ENCODE measurements around the gene OR1I1.

Gene OR1I1

GRCh38 chr19:15115080-15115479 is 33.1 kb downstream of the OR1I1 start:
- TF ChIP-seq POU2F2 (IDR thresholded peaks at IDR 0.05; ENCODE audit: low read depth, low read length) (no peak), PAX5 (IDR thresholded peaks at IDR 0.05; ENCODE audit: insufficient read depth, low read length, severe bottlenecking) (no peak), POLR2AphosphoS5 (IDR thresholded peaks at IDR 0.05; ENCODE audit: low read depth, low read length) (no peak), SPI1 (IDR thresholded peaks at IDR 0.05; ENCODE audit: low read depth, low read length) (no peak), POLR2A (IDR thresholded peaks at IDR 0.05; ENCODE audit: low read depth, low read length) (no peak), TAF1 (IDR thresholded peaks at IDR 0.05; ENCODE audit: low read depth, low read length) (no peak)
- DNase-seq (ENCODE audit: insufficient read length, low spot score) (no peak), FAIRE-seq (no peak)

- FAIRE-seq (no peak), DNase-seq (ENCODE audit: insufficient read length, low spot score) (no peak)
- TF ChIP-seq POU2F2 (IDR thresholded peaks at IDR 0.05; ENCODE audit: low read depth, low read length) (no peak), POLR2AphosphoS5 (IDR thresholded peaks at IDR 0.05; ENCODE audit: low read depth, low read length) (no peak), POLR2A (IDR thresholded peaks at IDR 0.05; ENCODE audit: low read depth, low read length) (no peak)
Measured at GRCh38 chr19:15115762-15116615, 34.0 kb downstream of the OR1I1 start.

GRCh38 chr19:15116856-15117255 is 34.8 kb downstream of the OR1I1 start:
- TF ChIP-seq POLR2AphosphoS5 (IDR thresholded peaks at IDR 0.05; ENCODE audit: low read depth, low read length) (no peak), PAX5 (IDR thresholded peaks at IDR 0.05; ENCODE audit: insufficient read depth, low read length, severe bottlenecking) (no peak), SPI1 (IDR thresholded peaks at IDR 0.05; ENCODE audit: low read depth, low read length) (no peak), POLR2A (IDR thresholded peaks at IDR 0.05; ENCODE audit: low read depth, low read length) (no peak)
- FAIRE-seq (no peak), DNase-seq (ENCODE audit: insufficient read length, low spot score) (no peak)

GRCh38 chr19:15118248-15118647 is 36.2 kb downstream of the OR1I1 start:
- no peak for TF ChIP-seq PAX5 (IDR thresholded peaks at IDR 0.05; ENCODE audit: insufficient read depth, low read length, severe bottlenecking)
- no peak for TF ChIP-seq POLR2AphosphoS5 (IDR thresholded peaks at IDR 0.05; ENCODE audit: low read depth, low read length)
- TF ChIP-seq TAF1 (IDR thresholded peaks at IDR 0.05; ENCODE audit: low read depth, low read length) = no peak
- TF ChIP-seq POLR2A (IDR thresholded peaks at IDR 0.05; ENCODE audit: low read depth, low read length) = no peak
- no peak for TF ChIP-seq POU2F2 (IDR thresholded peaks at IDR 0.05; ENCODE audit: low read depth, low read length)
- TF ChIP-seq SPI1 (IDR thresholded peaks at IDR 0.05; ENCODE audit: low read depth, low read length) = no peak
- no peak for FAIRE-seq
- no peak for DNase-seq (ENCODE audit: insufficient read length, low spot score)

GRCh38 chr19:15118789-15119494 is 36.9 kb downstream of the OR1I1 start:
- FAIRE-seq (no peak), DNase-seq (ENCODE audit: insufficient read length, low spot score) (no peak)
- TF ChIP-seq POLR2AphosphoS5 (IDR thresholded peaks at IDR 0.05; ENCODE audit: low read depth, low read length) (no peak), PAX5 (IDR thresholded peaks at IDR 0.05; ENCODE audit: insufficient read depth, low read length, severe bottlenecking) (no peak), POU2F2 (IDR thresholded peaks at IDR 0.05; ENCODE audit: low read depth, low read length) (no peak), POLR2A (IDR thresholded peaks at IDR 0.05; ENCODE audit: low read depth, low read length) (no peak), TAF1 (IDR thresholded peaks at IDR 0.05; ENCODE audit: low read depth, low read length) (no peak), SPI1 (IDR thresholded peaks at IDR 0.05; ENCODE audit: low read depth, low read length) (no peak)

GRCh38 chr19:15120135-15121026 is 38.4 kb downstream of the OR1I1 start:
- no peak for TF ChIP-seq SPI1 (IDR thresholded peaks at IDR 0.05; ENCODE audit: low read depth, low read length)
- no peak for TF ChIP-seq POLR2A (IDR thresholded peaks at IDR 0.05; ENCODE audit: low read depth, low read length)
- no peak for TF ChIP-seq TAF1 (IDR thresholded peaks at IDR 0.05; ENCODE audit: low read depth, low read length)
- no peak for TF ChIP-seq PAX5 (IDR thresholded peaks at IDR 0.05; ENCODE audit: insufficient read depth, low read length, severe bottlenecking)
- TF ChIP-seq POU2F2 (IDR thresholded peaks at IDR 0.05; ENCODE audit: low read depth, low read length) = no peak
- TF ChIP-seq POLR2AphosphoS5 (IDR thresholded peaks at IDR 0.05; ENCODE audit: low read depth, low read length) = no peak
- DNase-seq (ENCODE audit: insufficient read length, low spot score) = no peak
- FAIRE-seq = no peak

- DNase-seq (ENCODE audit: insufficient read length, low spot score) (no peak), FAIRE-seq (no peak)
- TF ChIP-seq PAX5 (IDR thresholded peaks at IDR 0.05; ENCODE audit: insufficient read depth, low read length, severe bottlenecking) (no peak), POLR2AphosphoS5 (IDR thresholded peaks at IDR 0.05; ENCODE audit: low read depth, low read length) (no peak), TAF1 (IDR thresholded peaks at IDR 0.05; ENCODE audit: low read depth, low read length) (no peak), POU2F2 (IDR thresholded peaks at IDR 0.05; ENCODE audit: low read depth, low read length) (no peak), POLR2A (IDR thresholded peaks at IDR 0.05; ENCODE audit: low read depth, low read length) (no peak), SPI1 (IDR thresholded peaks at IDR 0.05; ENCODE audit: low read depth, low read length) (no peak)
Measured at GRCh38 chr19:15122331-15123030, 40.5 kb downstream of the OR1I1 start.

GRCh38 chr19:15123031-15123890 is 41.2 kb downstream of the OR1I1 start:
- FAIRE-seq = no peak
- DNase-seq (ENCODE audit: insufficient read length, low spot score) = no peak
- TF ChIP-seq PAX5 (IDR thresholded peaks at IDR 0.05; ENCODE audit: insufficient read depth, low read length, severe bottlenecking) (no peak), POLR2AphosphoS5 (IDR thresholded peaks at IDR 0.05; ENCODE audit: low read depth, low read length) (no peak), POU2F2 (IDR thresholded peaks at IDR 0.05; ENCODE audit: low read depth, low read length) (no peak), TAF1 (IDR thresholded peaks at IDR 0.05; ENCODE audit: low read depth, low read length) (no peak), POLR2A (IDR thresholded peaks at IDR 0.05; ENCODE audit: low read depth, low read length) (no peak), SPI1 (IDR thresholded peaks at IDR 0.05; ENCODE audit: low read depth, low read length) (no peak)
